ENCODE measurements around the gene GGPS1. TPM values are rescaled to one million over a fixed set of nuclear protein-coding genes. Genes with fewer than 3 reads are reported as not detected.

Gene GGPS1
- polyA plus RNA-seq, 1 donor from 2014 or later: 71.9 TPM

GRCh38 chr1:235292790-235293189 is 35.6 kb upstream of the GGPS1 start:
- no peak overlapping the region for H3K9ac ChIP-seq (ENCODE audit: low read length)
- peaks cover 9% of the 10 kb centered on the region for H4K20me1 ChIP-seq (ENCODE audit: insufficient read depth)
- no peak overlapping the region for H2AFZ ChIP-seq (ENCODE audit: low read depth, low read length)
- H3F3A ChIP-seq (ENCODE audit: insufficient read depth, low read length, poor library complexity, severe bottlenecking): peaks cover 3% of the 10 kb centered on the region
- no peaks in the 10 kb centered on the region for H3K9me2 ChIP-seq (ENCODE audit: insufficient read depth, low read length)
- no peak overlapping the region for H3K27ac ChIP-seq (ENCODE audit: low read length)
- no peaks in the 10 kb centered on the region for H3K36me3 ChIP-seq (ENCODE audit: insufficient read depth, low read length)
- no peaks in the 10 kb centered on the region for H3K27me3 ChIP-seq (ENCODE audit: insufficient read depth, low read depth, low read length)
- no peak overlapping the region for H3K4me3 ChIP-seq (ENCODE audit: low read length)
- no peak overlapping the region for H3K4me2 ChIP-seq (ENCODE audit: low read length)
- H3K9me3 ChIP-seq (ENCODE audit: low read length): peaks cover 3% of the 10 kb centered on the region
- no peak for TF ChIP-seq EP300 (conservative IDR thresholded peaks at IDR 0.05; ENCODE audit: poor library complexity, severe bottlenecking)
- peaks cover 96% of the 10 kb centered on the region for H3K79me2 ChIP-seq (replicated peaks; ENCODE audit: insufficient read depth, low read length)

- no peaks in the 10 kb centered on the region for H3K9me2 ChIP-seq (ENCODE audit: insufficient read depth, low read length)
- H3K36me3 ChIP-seq (ENCODE audit: insufficient read depth, low read length): no peaks in the 10 kb centered on the region
- H3K27ac ChIP-seq (ENCODE audit: low read length): no peak overlapping the region
- TF ChIP-seq, protein P1, sequence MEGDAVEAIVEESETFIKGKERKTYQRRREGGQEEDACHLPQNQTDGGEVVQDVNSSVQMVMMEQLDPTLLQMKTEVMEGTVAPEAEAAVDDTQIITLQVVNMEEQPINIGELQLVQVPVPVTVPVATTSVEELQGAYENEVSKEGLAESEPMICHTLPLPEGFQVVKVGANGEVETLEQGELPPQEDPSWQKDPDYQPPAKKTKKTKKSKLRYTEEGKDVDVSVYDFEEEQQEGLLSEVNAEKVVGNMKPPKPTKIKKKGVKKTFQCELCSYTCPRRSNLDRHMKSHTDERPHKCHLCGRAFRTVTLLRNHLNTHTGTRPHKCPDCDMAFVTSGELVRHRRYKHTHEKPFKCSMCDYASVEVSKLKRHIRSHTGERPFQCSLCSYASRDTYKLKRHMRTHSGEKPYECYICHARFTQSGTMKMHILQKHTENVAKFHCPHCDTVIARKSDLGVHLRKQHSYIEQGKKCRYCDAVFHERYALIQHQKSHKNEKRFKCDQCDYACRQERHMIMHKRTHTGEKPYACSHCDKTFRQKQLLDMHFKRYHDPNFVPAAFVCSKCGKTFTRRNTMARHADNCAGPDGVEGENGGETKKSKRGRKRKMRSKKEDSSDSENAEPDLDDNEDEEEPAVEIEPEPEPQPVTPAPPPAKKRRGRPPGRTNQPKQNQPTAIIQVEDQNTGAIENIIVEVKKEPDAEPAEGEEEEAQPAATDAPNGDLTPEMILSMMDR (IDR thresholded peaks at IDR 0.05; ENCODE audit: poor library complexity, severe bottlenecking): no peak
- TF ChIP-seq TAF1 (IDR thresholded peaks at IDR 0.05; ENCODE audit: low read depth): no peak
- TF ChIP-seq REST (IDR thresholded peaks at IDR 0.05; ENCODE audit: borderline replicate concordance): no peak
- TF ChIP-seq POLR2AphosphoS5 (IDR thresholded peaks at IDR 0.05): no peak
- TF ChIP-seq SMC3 (conservative IDR thresholded peaks at IDR 0.05; ENCODE audit: poor library complexity): no peak
- no peak for TF ChIP-seq EZH2 (IDR thresholded peaks at IDR 0.05; ENCODE audit: borderline replicate concordance, insufficient read depth, low read length, poor library complexity, severe bottlenecking)
- no peak for TF ChIP-seq RAD21 (conservative IDR thresholded peaks at IDR 0.05)
- no peak for TF ChIP-seq EP300 (conservative IDR thresholded peaks at IDR 0.05; ENCODE audit: poor library complexity, severe bottlenecking)
- no peak for TF ChIP-seq MXI1 (conservative IDR thresholded peaks at IDR 0.05; ENCODE audit: poor library complexity, severe bottlenecking)
- H3K4me2 ChIP-seq (ENCODE audit: low read length): no peak overlapping the region
- H3K4me3 ChIP-seq (ENCODE audit: low read length): no peak overlapping the region
- no peak overlapping the region for H2AFZ ChIP-seq (ENCODE audit: low read depth, low read length)
- no peaks in the 10 kb centered on the region for H3K27me3 ChIP-seq (ENCODE audit: insufficient read depth, low read depth, low read length)
- H3F3A ChIP-seq (ENCODE audit: insufficient read depth, low read length, poor library complexity, severe bottlenecking): peaks cover 3% of the 10 kb centered on the region
- peaks cover 96% of the 10 kb centered on the region for H3K79me2 ChIP-seq (replicated peaks; ENCODE audit: insufficient read depth, low read length)
- H3K9me3 ChIP-seq (ENCODE audit: low read length): peaks cover 3% of the 10 kb centered on the region
- H3K9ac ChIP-seq (ENCODE audit: low read length): no peak overlapping the region
- peaks cover 9% of the 10 kb centered on the region for H4K20me1 ChIP-seq (ENCODE audit: insufficient read depth)
These were observed 34.9 kb upstream of the GGPS1 start for GRCh38 chr1:235293322-235293942.
